ENCODE data around the gene LYPD4.
A peak's percentile ranks its signal among the peaks of the same experiment; 100 is the strongest.
"Not testable (repeated sequence)": the region's sequence is repeated elsewhere in the genome, so short reads cannot be mapped to it uniquely, and the experiment has no call there.

LYPD4 gene

GRCh38 chr19:41796901-41797300 is 47.6 kb downstream of the LYPD4 start:
- no peak for FAIRE-seq

GRCh38 chr19:41796362-41796761 is 48.1 kb downstream of the LYPD4 start, which contains the start of gene CEACAM3:
CEACAM3 (plus strand) TSS chr19:41796587; CDS start chr19:41796678, 91 bp downstream.
- FAIRE-seq, result no peak

GRCh38 chr19:41795031-41795461 is 49.4 kb downstream of the LYPD4 start:
- peak; percentile 92 for FAIRE-seq

- no peak for FAIRE-seq
Observed at GRCh38 chr19:41793414-41793727, 51.1 kb downstream of the LYPD4 start.

- peak; percentile 76 for FAIRE-seq
Observed at GRCh38 chr19:41792513-41793413, 51.7 kb downstream of the LYPD4 start.

GRCh38 chr19:41789053-41789452 is 55.4 kb downstream of the LYPD4 start:
- not testable (repeated sequence) for FAIRE-seq

GRCh38 chr19:41788518-41788917 is 56.0 kb downstream of the LYPD4 start:
- not testable (repeated sequence) for FAIRE-seq

Measured in G401.6 (cell line).